GM21786 (cell line): ENCODE data around the gene TSHZ2.
A peak's percentile ranks its signal among the peaks of the same experiment; 100 is the strongest.
"Not testable (repeated sequence)": the region's sequence is repeated elsewhere in the genome, so short reads cannot be mapped to it uniquely, and the experiment has no call there.

Experiments
- ATAC-seq: cut with Tn5 transposase; IDR thresholded peaks from one replicate; pipeline ENCODE4 v1.9.1; 2021; ENCODE audit not compliant: unreplicated experiment

TSHZ2 gene

DNA sequence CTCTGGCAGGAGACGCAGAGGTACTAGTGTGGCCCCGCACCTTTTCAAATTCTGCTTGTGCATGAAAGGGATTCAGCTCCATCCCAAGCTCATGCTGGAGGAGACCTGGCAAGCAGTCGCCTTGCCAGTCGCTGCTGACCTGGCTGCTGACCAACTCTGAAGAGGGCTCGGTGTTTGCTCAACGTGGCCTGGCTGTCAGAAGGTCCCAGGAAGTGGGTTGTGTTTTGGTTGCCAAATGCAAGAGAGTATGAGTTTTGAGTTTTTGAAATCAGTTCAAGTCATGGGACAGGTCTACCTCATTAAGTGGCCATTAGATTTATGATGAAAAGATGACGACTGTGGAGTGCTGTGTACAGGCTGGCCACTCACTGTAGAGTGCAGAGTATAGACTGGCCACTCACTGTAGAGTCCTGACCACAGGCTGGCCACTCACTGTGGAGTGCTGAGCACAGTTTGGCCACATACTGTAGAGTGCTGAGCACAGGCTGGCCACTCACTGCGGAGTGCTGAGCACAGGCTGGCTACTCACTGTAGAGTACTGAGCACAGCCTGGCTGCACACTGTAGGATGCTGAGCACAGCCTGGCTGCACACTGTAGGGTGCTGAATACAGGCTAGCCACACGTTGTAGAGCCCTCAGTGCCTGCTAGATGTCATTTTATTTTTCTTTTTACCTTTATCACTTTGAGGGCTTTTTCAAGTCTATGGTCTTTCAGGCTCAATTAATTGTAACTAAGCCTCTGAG is 427.6 kb downstream of the TSHZ2 start:
- no peak for ATAC-seq

GRCh38 chr20:53402233-53403005 is 430.3 kb downstream of the TSHZ2 start:
- ATAC-seq: no peak

GRCh38 chr20:53403029-53403428 is 430.9 kb downstream of the TSHZ2 start:
- no peak for ATAC-seq

- ATAC-seq: no peak
These were observed 433.0 kb downstream of the TSHZ2 start for GRCh38 chr20:53405139-53405538.

DNA sequence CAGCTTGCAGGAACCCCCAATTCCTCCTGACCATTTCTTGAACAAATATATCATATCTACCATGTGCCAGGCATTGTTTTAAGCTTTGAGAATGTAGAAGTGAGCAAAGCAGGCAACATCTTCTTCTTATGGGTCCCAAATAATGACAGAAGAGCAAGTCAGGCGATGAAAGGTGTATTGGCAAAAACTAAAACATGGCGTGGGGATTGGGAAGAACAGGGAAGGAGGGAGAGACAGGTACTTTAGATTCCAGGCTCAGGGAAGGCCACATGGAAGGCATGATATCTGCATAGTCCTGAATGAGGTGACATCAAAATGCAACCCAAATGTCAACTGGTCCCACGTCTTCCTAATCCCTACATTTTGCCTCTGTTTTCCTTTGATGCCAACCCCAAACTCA is 434.4 kb downstream of the TSHZ2 start:
- no peak for ATAC-seq

- no peak for ATAC-seq
These were observed 436.7 kb downstream of the TSHZ2 start for GRCh38 chr20:53408691-53409446.

GRCh38 chr20:53409447-53409717 is 437.2 kb downstream of the TSHZ2 start:
- no peak for ATAC-seq

- no peak for ATAC-seq
These were observed 439.0 kb downstream of the TSHZ2 start for GRCh38 chr20:53411129-53411528.

DNA sequence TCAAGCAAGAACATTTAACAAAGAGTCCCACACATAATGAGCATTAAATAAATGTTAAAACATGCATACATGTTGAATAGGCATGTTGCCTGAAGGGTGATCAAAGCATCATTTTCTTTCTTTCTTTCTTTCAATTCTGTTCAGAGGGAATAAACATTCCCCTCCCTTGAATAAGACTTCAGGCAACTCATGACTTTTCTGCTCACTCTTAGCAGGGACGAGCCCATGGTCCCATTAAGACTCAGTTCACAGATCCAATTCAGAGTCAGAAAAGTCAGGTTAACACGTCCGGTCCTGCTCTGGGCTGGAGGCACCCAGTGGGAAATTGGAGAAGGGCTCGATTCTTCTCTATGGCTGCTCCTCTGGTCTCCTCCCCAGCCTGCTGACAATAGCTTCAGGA is 439.7 kb downstream of the TSHZ2 start:
- no peak for ATAC-seq

GRCh38 chr20:53412577-53413185 is 440.5 kb downstream of the TSHZ2 start:
- ATAC-seq: no peak

GRCh38 chr20:53413186-53413631 is 441.1 kb downstream of the TSHZ2 start:
- ATAC-seq: peak; percentile 93

- not testable (repeated sequence) for ATAC-seq
These were observed 441.7 kb downstream of the TSHZ2 start for GRCh38 chr20:53413845-53414244.

GRCh38 chr20:53419693-53420460 is 447.7 kb downstream of the TSHZ2 start:
- ATAC-seq: no peak

DNA sequence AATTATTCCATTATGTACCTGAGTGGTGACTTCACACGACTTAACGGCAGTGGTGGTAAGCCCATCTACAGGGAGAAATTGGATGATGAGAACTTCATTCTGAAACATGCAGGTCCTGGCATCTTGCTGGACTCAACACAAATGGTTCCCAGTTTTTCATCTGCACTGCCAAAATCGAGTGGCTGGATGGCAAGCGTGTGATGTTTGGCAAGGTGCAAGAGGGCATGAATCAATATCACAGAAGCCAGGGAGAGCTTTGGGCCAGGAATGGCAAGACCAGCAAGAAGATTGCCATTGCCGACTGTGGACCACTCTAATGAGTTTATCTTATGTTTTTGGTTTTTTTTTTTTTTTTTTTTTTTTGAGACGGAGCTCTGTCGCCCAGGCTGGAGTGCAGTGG is 449.2 kb downstream of the TSHZ2 start:
- ATAC-seq: no peak

- no peak for ATAC-seq
These were observed 449.9 kb downstream of the TSHZ2 start for GRCh38 chr20:53422039-53422438.

DNA sequence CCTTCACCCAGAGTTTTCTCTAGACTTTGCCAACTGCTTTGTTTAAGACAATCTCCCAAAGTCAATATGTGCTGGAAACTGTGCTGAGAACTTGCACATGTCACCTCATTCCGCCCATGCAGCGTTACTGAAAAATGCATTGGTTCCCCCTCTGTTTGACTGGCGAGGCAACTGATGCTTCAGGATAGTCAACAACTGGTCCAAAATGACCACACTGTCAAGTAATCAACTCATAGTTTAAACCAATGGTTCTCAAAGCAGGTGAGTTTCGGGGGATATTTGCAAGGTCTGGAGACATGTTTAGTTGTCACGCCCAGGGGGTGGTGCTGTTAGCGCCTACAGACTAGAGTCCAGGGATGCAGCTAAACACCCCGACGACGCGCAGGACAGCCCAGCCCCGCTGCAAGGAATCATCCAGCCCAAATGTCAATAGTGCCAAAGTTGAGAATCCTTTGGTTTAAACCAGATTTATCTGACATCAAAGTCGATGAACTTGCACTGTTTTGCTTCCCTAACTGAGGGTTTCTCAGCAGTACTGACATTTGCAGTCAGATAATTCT is 451.5 kb downstream of the TSHZ2 start:
- no peak for ATAC-seq

DNA sequence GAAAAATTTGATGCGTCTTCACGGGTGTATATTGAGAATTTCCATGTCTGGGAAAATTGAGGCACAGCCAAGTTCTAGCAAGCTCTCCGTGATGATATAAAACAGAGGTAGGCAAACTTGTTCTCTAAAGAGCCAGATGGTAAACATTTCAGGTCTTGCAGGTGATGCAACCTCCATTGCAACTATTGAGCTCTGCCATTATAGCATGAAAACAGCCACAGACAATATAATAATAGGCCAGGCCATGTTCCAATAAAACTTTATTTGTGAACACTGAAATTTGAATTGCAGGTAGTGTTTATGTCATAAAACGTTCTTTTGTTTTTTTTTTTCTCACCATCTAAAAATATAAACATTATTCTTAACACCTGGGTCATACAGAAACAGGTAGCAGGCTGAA is 453.3 kb downstream of the TSHZ2 start:
- no peak for ATAC-seq

GRCh38 chr20:53425941-53426340 is 453.8 kb downstream of the TSHZ2 start:
- no peak for ATAC-seq

- ATAC-seq: no peak
These were observed 454.7 kb downstream of the TSHZ2 start for GRCh38 chr20:53426766-53427312.

GRCh38 chr20:53427951-53428350 is 455.8 kb downstream of the TSHZ2 start:
- ATAC-seq: no peak
